Vagina (tissue), 2 donors: ENCODE results near the gene DOK3.

Experiments
- CTCF ChIP-seq, 3 experiments: fragments of 450-650 bp in 2 of 3; fragments of 200-600 bp in 1 of 3; sonication (generic) in 1 of 3; IDR thresholded peaks; one replicate each; pipeline ENCODE4 v1.5.1; 2017 to 2019; ENCODE audit warnings: antibody characterized with exemption in 3 of 3, mild to moderate bottlenecking in 2 of 3, moderate library complexity in 2 of 3
- POLR2AphosphoS5 ChIP-seq, 2 donors: sonication (generic); formaldehyde crosslinking; IDR thresholded peaks; one replicate each; pipeline ENCODE4 v1.9.0; 2017; ENCODE audit warnings: antibody characterized with exemption in 2 of 2, mild to moderate bottlenecking in 2 of 2, low read depth in 1 of 2; ENCODE audit not compliant: insufficient read depth in 1 of 2

- TF ChIP-seq CTCF (IDR thresholded peaks at IDR 0.05) = no peak
- no peak for TF ChIP-seq POLR2AphosphoS5 (IDR thresholded peaks at IDR 0.05; ENCODE audit: insufficient read depth in 1 of 2, low read depth in 1 of 2)
These were observed 22.5 kb downstream of the DOK3 start for GRCh38 chr5:177487144-177487543.
